Activated CD8-positive, alpha-beta memory T cell treated with anti-CD3 and anti-CD28 coated beads, Interleukin-2, amount 10 ng/mL, durations not matched to agents 7 days and 5 days (primary cell): ENCODE measurements around the gene SRC. TPM values are rescaled to one million over a fixed set of nuclear protein-coding genes. Genes with fewer than 3 reads are reported as not detected.

Experiments used
- ATAC-seq: fragments of 150-1000 bp; cut with Tn5 transposase; one replicate; pipeline ENCODE4 v1.10.0; 2021; ENCODE audit warnings: moderate library complexity
- CTCF ChIA-PET: fragments of 350-600 bp; sonication (Branson Sonifier 250); formaldehyde crosslinking; loops from one replicate; lab custom pipeline; 2021; ENCODE audit warnings: antibody characterized with exemption; lab: Charles Lee
- DNase-seq: peaks from one replicate; pipeline ENCODE4 v3.0.0-alpha.2; 2020
- H3K27ac Mint-ChIP-seq: one replicate; pipeline ENCODE4 v1.8.0; 2021; ENCODE audit warnings: mild to moderate bottlenecking, mixed read lengths
- H3K27me3 Mint-ChIP-seq: one replicate; pipeline ENCODE4 v1.8.0; 2021; ENCODE audit warnings: mixed read lengths
- H3K36me3 Mint-ChIP-seq: one replicate; pipeline ENCODE4 v1.8.0; 2021; ENCODE audit warnings: mild to moderate bottlenecking, mixed read lengths
- H3K4me1 Mint-ChIP-seq: one replicate; pipeline ENCODE4 v1.8.0; 2021; ENCODE audit warnings: mixed read lengths
- H3K4me3 Mint-ChIP-seq: one replicate; pipeline ENCODE4 v1.8.0; 2021; ENCODE audit warnings: mild to moderate bottlenecking, moderate library complexity, mixed read lengths
- H3K9me3 Mint-ChIP-seq: one replicate; pipeline ENCODE4 v1.8.0; 2022; ENCODE audit warnings: low read depth, mixed read lengths
- total RNA-seq, 2 experiments: library from RNA; stranded (reverse); gene quantifications; one replicate each; pipeline ENCODE4 v1.2.3, GENCODE V29; 2021

Gene SRC
- 1 to 10 TPM; 1.9 to 3.6 TPM for total RNA-seq

GRCh38 chr20:37345339-37346235 lies at the start of gene SRC:
TSS of gene SRC (plus strand) at chr20:37346140. CDS start at chr20:37384154, 38,014 bp downstream.
- Mint-ChIP-seq H3K27me3 (no peaks in the 10 kb centered on the region), H3K4me3 (peak within 1 kb of the TSS; percentile 51), H3K4me1 (peaks cover 17% of the 10 kb centered on the region), H3K9me3 (no peaks in the 10 kb centered on the region), H3K36me3 (no peaks in the 10 kb centered on the region), H3K27ac (no peak within 1 kb of the TSS)
- peak; percentile 79 for ATAC-seq
- CTCF ChIA-PET: interaction anchor here (0.9 to 1.1 kb wide), 2 partner anchors 10 to 55 kb away, joined by 3 to 6 read pairs; no protein-coding TSS in a partner anchor
- DNase-seq: peak; percentile 51

- Mint-ChIP-seq H3K27me3 (no peaks in the 10 kb centered on the region), H3K36me3 (peaks cover 42% of the 10 kb centered on the region), H3K4me3 (no peak overlapping the region), H3K9me3 (no peaks in the 10 kb centered on the region), H3K27ac (no peak overlapping the region), H3K4me1 (peaks cover 41% of the 10 kb centered on the region)
- CTCF ChIA-PET: interaction anchor here (0.8 kb wide), 1 partner anchor 16 kb away, joined by 3 read pairs; no protein-coding TSS in a partner anchor
- no peak for ATAC-seq
- DNase-seq: no peak
These were observed 49.6 kb upstream of the SRC start for GRCh38 chr20:37296371-37296770.

DNA sequence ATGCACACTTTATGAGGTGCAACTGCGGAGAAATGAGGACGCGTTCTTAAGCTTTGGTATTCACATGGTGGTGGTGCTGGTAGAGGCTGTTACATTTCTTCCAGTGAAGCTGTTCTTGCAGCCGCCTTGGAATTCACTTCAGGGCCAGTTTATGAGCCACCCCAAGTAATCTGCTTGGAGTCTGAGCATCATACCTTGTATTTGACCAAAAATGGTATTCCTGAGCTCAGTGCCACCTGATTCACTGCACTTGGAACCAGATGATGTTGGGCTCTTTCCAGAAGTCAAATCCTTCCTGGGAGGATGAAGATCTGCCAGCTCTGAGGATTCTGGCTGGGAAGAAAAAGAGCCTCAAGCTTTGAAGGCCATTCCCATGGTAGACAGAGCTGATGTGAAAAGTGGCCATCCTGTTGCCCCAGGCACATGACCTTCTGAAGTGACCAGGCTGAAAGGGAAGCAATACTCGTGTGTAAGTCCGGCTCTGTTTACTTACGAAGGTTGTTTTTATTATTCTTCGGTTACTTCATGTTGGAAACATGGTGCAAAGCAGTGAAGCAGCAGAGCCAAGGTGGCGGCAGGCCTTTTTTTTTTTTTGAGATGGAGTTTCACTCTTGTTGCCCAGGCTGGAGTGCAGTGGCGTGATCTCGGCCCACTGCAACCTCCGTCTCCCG lies 48.7 kb upstream of the SRC start:
- Mint-ChIP-seq H3K4me1 (peaks cover 36% of the 10 kb centered on the region), H3K36me3 (peaks cover 45% of the 10 kb centered on the region), H3K4me3 (no peak overlapping the region), H3K9me3 (no peaks in the 10 kb centered on the region), H3K27me3 (no peaks in the 10 kb centered on the region), H3K27ac (no peak overlapping the region)
- DNase-seq (no peak), ATAC-seq (no peak)
- CTCF ChIA-PET: interaction anchor here (0.8 kb wide), 1 partner anchor 15 kb away, joined by 3 read pairs; no protein-coding TSS in a partner anchor

- no peak overlapping the region for H3K27ac Mint-ChIP-seq
- H3K36me3 Mint-ChIP-seq: peaks cover 43% of the 10 kb centered on the region
These were observed 47.6 kb upstream of the SRC start for GRCh38 chr20:37298190-37298939.

DNA sequence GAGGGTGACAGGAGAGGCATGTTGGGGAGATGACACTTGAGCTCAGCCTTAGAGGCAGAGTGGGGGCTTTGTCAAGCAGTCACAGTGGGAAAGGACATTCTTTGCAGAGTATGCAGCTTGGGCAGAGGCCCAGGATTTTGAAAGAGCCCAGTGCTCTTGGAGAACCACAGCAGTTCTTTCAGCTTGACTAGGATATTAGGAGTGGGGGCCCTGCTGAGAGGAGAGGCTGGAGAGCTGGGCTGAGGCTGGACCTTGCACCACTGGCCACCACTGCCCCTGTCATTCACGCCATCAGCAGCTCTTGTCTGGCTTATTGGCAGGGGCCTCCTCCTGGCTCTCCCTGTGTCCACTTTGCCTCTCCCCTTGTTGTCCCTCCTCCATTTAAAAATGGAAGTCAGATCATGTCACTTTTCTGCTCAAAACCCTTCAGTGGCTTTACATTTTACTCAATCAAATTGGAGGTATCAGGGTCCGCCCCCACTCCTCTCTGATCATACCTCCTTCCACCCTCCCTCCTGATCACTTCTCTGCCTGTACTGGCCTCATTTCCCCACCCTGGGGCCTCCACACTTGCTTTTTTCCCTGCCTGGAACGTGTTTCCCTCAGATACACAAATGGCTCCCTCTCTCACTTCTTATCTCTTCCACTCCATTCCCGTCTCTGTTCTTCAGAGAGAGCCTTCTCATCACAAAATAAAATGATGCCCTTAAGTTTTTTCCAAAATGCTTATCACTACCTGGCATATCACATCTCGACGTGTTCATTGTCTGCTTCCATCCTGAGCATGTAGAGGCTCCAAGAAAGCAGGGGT lies 46.0 kb upstream of the SRC start:
- peaks cover 28% of the 10 kb centered on the region for H3K4me1 Mint-ChIP-seq
- no peak overlapping the region for H3K27ac Mint-ChIP-seq
- H3K27me3 Mint-ChIP-seq: no peaks in the 10 kb centered on the region
- no peak overlapping the region for H3K4me3 Mint-ChIP-seq
- no peaks in the 10 kb centered on the region for H3K9me3 Mint-ChIP-seq
- ATAC-seq (no peak), DNase-seq (no peak)
- CTCF ChIA-PET: no interaction called here
- peaks cover 46% of the 10 kb centered on the region for H3K36me3 Mint-ChIP-seq

More at GRCh38 chr20:37298190-37298939, 47.6 kb upstream of the SRC start:
- H3K27me3 Mint-ChIP-seq: no peaks in the 10 kb centered on the region
- CTCF ChIA-PET: no interaction called here
- H3K4me1 Mint-ChIP-seq: peaks cover 38% of the 10 kb centered on the region
- no peak for DNase-seq
- H3K9me3 Mint-ChIP-seq: no peaks in the 10 kb centered on the region
- H3K4me3 Mint-ChIP-seq: no peak overlapping the region
- ATAC-seq: no peak

DNA sequence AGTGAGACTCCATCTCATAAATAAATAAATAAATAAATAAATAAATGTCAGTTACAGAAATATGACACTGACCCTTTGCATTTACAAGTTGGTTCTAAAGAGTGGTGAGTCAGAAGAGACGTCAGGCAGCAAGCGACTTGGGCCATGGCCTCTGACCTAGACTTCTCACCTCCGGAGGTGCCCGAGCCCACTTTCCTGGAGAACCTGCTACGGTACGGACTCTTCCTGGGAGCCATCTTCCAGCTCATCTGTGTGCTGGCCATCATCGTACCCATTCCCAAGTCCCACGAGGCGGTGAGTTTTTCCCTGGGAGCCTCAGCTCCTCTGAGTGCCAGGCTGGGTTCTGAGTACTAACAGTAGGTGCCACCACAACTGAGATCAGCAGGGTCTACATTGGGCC lies 44.8 kb upstream of the SRC start:
- H3K27ac Mint-ChIP-seq: no peak overlapping the region
- DNase-seq (no peak), ATAC-seq (no peak)
- CTCF ChIA-PET: no interaction called here
- peaks cover 20% of the 10 kb centered on the region for H3K4me1 Mint-ChIP-seq
- no peaks in the 10 kb centered on the region for H3K27me3 Mint-ChIP-seq
- H3K9me3 Mint-ChIP-seq: no peaks in the 10 kb centered on the region
- no peak overlapping the region for H3K4me3 Mint-ChIP-seq
- H3K36me3 Mint-ChIP-seq: peaks cover 46% of the 10 kb centered on the region

DNA sequence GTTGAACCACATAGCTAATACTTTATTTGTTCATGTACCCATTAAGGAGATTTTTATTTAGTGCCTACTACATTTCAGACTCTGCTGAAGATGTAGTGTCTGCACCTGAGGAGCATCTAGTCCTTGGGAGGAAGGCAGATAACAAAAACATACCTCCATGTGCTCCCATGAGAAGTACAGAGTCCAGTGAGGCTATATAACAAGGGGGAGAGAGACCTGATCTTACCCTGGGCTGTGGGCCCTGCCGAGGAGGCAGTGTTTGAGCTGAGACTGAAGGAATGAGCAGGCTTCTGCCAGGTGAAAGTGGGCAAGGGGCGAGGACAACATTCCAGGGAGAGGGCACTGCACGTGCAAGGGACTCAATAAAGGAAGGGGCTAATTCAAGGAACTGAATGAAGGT lies 44.4 kb upstream of the SRC start:
- no peak overlapping the region for H3K27ac Mint-ChIP-seq
- no peaks in the 10 kb centered on the region for H3K27me3 Mint-ChIP-seq
- peaks cover 17% of the 10 kb centered on the region for H3K4me1 Mint-ChIP-seq
- DNase-seq (no peak), ATAC-seq (no peak)
- CTCF ChIA-PET: no interaction called here
- H3K4me3 Mint-ChIP-seq: no peak overlapping the region
- H3K36me3 Mint-ChIP-seq: peaks cover 47% of the 10 kb centered on the region
- no peaks in the 10 kb centered on the region for H3K9me3 Mint-ChIP-seq

DNA sequence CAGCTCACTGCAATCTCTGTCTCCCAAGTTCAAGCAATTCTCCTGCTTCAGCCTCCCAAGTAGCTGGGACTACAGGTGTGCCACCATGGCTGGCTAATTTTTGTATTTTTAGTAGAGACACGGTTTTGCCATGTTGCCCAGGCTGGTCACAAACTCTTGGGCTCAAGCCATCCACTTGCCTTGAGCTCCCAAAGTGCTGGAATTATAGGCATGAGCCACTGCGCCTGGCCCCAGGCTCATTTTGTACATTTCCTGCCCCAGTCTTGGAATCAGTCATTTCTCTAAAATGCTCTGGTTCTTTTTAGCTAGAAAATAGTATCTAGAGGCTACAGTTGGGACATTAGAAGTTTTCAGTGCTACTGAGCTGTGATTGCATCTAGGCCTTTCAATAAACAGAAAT lies 43.0 kb upstream of the SRC start:
- CTCF ChIA-PET: no interaction called here
- no peak for ATAC-seq
- Mint-ChIP-seq H3K27me3 (no peaks in the 10 kb centered on the region), H3K9me3 (no peaks in the 10 kb centered on the region), H3K36me3 (peaks cover 44% of the 10 kb centered on the region), H3K27ac (no peak overlapping the region), H3K4me3 (no peak overlapping the region), H3K4me1 (peaks cover 13% of the 10 kb centered on the region)
- DNase-seq: no peak

GRCh38 chr20:37303637-37304036 lies 42.3 kb upstream of the SRC start:
- DNase-seq: no peak
- Mint-ChIP-seq H3K4me1 (peaks cover 15% of the 10 kb centered on the region), H3K27me3 (no peaks in the 10 kb centered on the region), H3K36me3 (peaks cover 44% of the 10 kb centered on the region), H3K27ac (no peak overlapping the region), H3K4me3 (no peak overlapping the region), H3K9me3 (no peaks in the 10 kb centered on the region)
- no peak for ATAC-seq
- CTCF ChIA-PET: no interaction called here

DNA sequence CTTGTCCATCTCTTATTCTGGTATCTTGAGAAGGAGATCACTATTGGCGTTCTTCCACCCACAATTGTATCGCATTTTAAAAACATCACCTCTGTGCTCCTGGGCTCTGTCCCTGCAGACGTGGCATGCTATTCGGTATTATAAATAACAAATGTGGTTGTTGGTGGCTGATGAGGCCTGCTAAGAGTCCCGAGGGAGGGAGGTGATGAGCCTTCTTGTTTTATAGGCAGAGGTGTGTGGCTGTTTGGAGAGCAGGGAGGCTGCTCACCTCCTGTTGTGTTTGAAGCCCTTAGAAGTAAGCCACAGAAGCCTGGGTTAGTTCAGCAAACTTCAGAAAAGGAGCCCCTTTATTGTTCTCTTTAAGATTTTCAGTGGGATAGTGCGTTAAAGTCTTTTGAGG lies 40.9 kb upstream of the SRC start:
- DNase-seq: no peak
- H3K4me1 Mint-ChIP-seq: peaks cover 15% of the 10 kb centered on the region
- no peaks in the 10 kb centered on the region for H3K9me3 Mint-ChIP-seq
- ATAC-seq: no peak
- H3K27ac Mint-ChIP-seq: no peak overlapping the region
- H3K4me3 Mint-ChIP-seq: no peak overlapping the region
- CTCF ChIA-PET: no interaction called here
- H3K36me3 Mint-ChIP-seq: peaks cover 37% of the 10 kb centered on the region
- H3K27me3 Mint-ChIP-seq: no peaks in the 10 kb centered on the region

DNA sequence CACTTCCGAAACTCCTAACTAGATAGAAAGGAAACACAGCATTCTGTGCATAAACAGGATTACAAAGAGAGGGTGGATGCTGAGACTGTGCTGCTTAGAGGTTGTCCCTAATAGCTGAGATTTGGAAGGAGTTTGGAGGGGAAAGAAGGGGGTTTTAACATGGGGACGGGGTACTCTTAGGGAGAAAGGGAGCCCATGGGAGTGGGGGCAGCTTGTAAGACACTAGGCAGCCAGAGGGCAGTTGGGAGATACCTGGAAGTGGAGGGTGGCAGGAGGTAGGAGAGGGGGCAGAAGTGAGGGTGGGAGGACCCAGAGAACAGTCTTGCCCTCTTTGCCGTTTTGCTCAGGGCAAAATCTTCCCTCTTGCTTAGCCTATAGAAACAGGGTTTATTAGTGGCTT lies 40.1 kb upstream of the SRC start:
- no peak overlapping the region for H3K27ac Mint-ChIP-seq
- H3K9me3 Mint-ChIP-seq: no peaks in the 10 kb centered on the region
- no peaks in the 10 kb centered on the region for H3K27me3 Mint-ChIP-seq
- H3K4me3 Mint-ChIP-seq: no peak overlapping the region
- CTCF ChIA-PET: no interaction called here
- DNase-seq: no peak
- H3K4me1 Mint-ChIP-seq: peaks cover 15% of the 10 kb centered on the region
- ATAC-seq: no peak
- H3K36me3 Mint-ChIP-seq: peaks cover 29% of the 10 kb centered on the region

GRCh38 chr20:37308086-37309050 lies 37.6 kb upstream of the SRC start:
- CTCF ChIA-PET: no interaction called here
- H3K27me3 Mint-ChIP-seq: no peaks in the 10 kb centered on the region
- no peak overlapping the region for H3K4me3 Mint-ChIP-seq
- H3K9me3 Mint-ChIP-seq: no peaks in the 10 kb centered on the region
- ATAC-seq: peak; percentile 63
- peaks cover 14% of the 10 kb centered on the region for H3K36me3 Mint-ChIP-seq
- H3K27ac Mint-ChIP-seq: no peak overlapping the region
- H3K4me1 Mint-ChIP-seq: peaks cover 9% of the 10 kb centered on the region
- DNase-seq: no peak
